DND-41 (cell line): ENCODE measurements around the gene LAMC1.

ENCODE experiments used
- ATAC-seq: fragments of 200-7000 bp; cut with Tn5 transposase; 3 replicates; pipeline ENCODE4 v1.9.1; 2021; ENCODE audit warnings: low read depth; ENCODE audit not compliant: insufficient read depth
- DNase-seq: peaks from one replicate; pipeline ENCODE4 v3.0.0-alpha.2; 2020
- H2AFZ ChIP-seq: 2 replicates; pipeline ENCODE4 v1.6.0; 2012; ENCODE audit warnings: low read depth, low read length
- H3K27ac ChIP-seq: 2 replicates; pipeline ENCODE4 v1.5.1; 2012; ENCODE audit warnings: low read length, inconsistent platforms
- H3K27me3 ChIP-seq: fragments of 200-600 bp; sonication (generic); 2 replicates; pipeline ENCODE4 v1.6.0; 2012; ENCODE audit warnings: low read length, mild to moderate bottlenecking, inconsistent platforms; ENCODE audit not compliant: insufficient read depth, poor library complexity
- H3K36me3 ChIP-seq: 2 replicates; pipeline ENCODE4 v1.5.1; 2012; ENCODE audit warnings: low read length, inconsistent platforms; ENCODE audit not compliant: insufficient read depth
- H3K4me1 ChIP-seq: 2 replicates; pipeline ENCODE4 v1.5.1; 2012; ENCODE audit warnings: mild to moderate bottlenecking, low read length; ENCODE audit not compliant: insufficient read depth
- H3K4me2 ChIP-seq: 2 replicates; pipeline ENCODE4 v1.6.0; 2012; ENCODE audit warnings: mild to moderate bottlenecking, moderate library complexity, low read length, inconsistent platforms; ENCODE audit not compliant: insufficient read depth
- H3K4me3 ChIP-seq, 2 experiments: fragments of 200-600 bp in 1 of 2; shearing (Covaris generic) in 1 of 2; 2 replicates each; pipeline ENCODE4 v1.5.1; 2012 to 2016; ENCODE audit warnings: inconsistent platforms in 2 of 2, low read length in 2 of 2, mild to moderate bottlenecking in 2 of 2, low read depth in 1 of 2, moderate library complexity in 1 of 2
- H3K79me2 ChIP-seq: 2 replicates; pipeline ENCODE4 v1.6.0; 2012; ENCODE audit warnings: low read length, inconsistent platforms; ENCODE audit not compliant: insufficient read depth
- H3K9ac ChIP-seq: 2 replicates; pipeline ENCODE4 v1.6.0; 2012; ENCODE audit warnings: low read depth, mild to moderate bottlenecking, inconsistent platforms, low read length, moderate library complexity
- H3K9me3 ChIP-seq: 2 replicates; pipeline ENCODE4 v1.5.1; 2012; ENCODE audit warnings: low read length, moderate library complexity, mild to moderate bottlenecking, inconsistent platforms; ENCODE audit not compliant: insufficient read depth, severe bottlenecking
- H4K20me1 ChIP-seq: 2 replicates; pipeline ENCODE4 v1.6.0; 2012; ENCODE audit warnings: low read length; ENCODE audit not compliant: insufficient read depth
- EZH2 ChIP-seq: IDR thresholded peaks from 3 replicates; pipeline ENCODE4 v1.6.1; 2012; ENCODE audit warnings: borderline replicate concordance, low read depth, mild to moderate bottlenecking, moderate library complexity, low read length, inconsistent platforms; ENCODE audit not compliant: severe bottlenecking
- TF ChIP-seq, protein P1 (sequence below): IDR thresholded peaks from 2 replicates; pipeline ENCODE4 v1.5.1; 2012; ENCODE audit warnings: borderline replicate concordance, low read length, moderate library complexity, mild to moderate bottlenecking; ENCODE audit not compliant: poor library complexity, severe bottlenecking; ENCODE audit errors: extremely low read depth

Gene LAMC1

DNA sequence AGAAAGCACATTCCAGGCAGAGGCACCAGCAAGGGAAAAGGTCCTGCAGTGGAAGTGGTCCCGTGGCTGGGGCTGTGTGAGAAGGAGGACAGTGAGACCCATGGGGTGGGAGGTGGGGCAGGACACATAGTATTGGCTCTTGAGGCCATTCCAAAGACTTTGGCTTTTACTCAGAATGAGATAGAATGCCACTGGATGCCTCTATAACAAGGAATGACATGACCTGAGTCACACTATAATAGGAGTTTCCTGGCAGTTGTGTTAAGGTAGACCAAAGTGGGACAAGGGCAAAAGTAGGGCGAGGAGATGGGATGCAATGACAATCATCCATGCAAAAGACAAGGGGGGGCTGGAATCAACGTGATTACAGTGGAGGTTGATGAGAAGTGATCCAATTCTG, 138.2 kb downstream of the LAMC1 start:
- Histone ChIP-seq H3K9ac (no peak overlapping the region), H2AFZ (no peak overlapping the region), H3K4me2 (no peak overlapping the region), H3K9me3 (no peaks in the 10 kb centered on the region), H3K4me1 (no peaks in the 10 kb centered on the region), H3K27ac (no peak overlapping the region), H3K79me2 (no peaks in the 10 kb centered on the region), H3K27me3 (no peaks in the 10 kb centered on the region), H3K36me3 (no peaks in the 10 kb centered on the region), H3K4me3 (no peak overlapping the region), H4K20me1 (no peaks in the 10 kb centered on the region)
- TF ChIP-seq, protein P1, sequence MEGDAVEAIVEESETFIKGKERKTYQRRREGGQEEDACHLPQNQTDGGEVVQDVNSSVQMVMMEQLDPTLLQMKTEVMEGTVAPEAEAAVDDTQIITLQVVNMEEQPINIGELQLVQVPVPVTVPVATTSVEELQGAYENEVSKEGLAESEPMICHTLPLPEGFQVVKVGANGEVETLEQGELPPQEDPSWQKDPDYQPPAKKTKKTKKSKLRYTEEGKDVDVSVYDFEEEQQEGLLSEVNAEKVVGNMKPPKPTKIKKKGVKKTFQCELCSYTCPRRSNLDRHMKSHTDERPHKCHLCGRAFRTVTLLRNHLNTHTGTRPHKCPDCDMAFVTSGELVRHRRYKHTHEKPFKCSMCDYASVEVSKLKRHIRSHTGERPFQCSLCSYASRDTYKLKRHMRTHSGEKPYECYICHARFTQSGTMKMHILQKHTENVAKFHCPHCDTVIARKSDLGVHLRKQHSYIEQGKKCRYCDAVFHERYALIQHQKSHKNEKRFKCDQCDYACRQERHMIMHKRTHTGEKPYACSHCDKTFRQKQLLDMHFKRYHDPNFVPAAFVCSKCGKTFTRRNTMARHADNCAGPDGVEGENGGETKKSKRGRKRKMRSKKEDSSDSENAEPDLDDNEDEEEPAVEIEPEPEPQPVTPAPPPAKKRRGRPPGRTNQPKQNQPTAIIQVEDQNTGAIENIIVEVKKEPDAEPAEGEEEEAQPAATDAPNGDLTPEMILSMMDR, result no peak
- no peak for TF ChIP-seq EZH2
- no peak for ATAC-seq
- DNase-seq, result no peak

DNA sequence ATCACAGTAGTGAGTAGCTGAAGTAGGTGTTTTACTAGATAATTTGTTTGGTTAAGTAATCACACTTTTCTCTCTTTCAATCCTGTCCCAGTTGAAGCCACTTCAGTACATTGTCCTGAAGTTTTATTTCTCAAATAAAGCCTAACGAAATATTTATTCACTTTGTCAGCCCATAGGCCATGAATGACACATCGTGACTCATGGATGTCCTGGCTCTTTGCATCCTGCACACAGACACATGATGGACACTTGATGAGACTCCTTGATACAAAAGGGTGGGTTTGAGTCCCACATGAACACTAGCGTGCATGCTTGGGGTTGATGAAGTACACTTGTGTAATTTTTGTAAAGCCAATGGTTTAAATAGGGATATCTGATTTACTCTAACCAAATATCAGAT, 140.1 kb downstream of the LAMC1 start:
- no peaks in the 10 kb centered on the region for H3K27me3 ChIP-seq
- H4K20me1 ChIP-seq, result no peaks in the 10 kb centered on the region
- H3K9me3 ChIP-seq, result no peaks in the 10 kb centered on the region
- no peaks in the 10 kb centered on the region for H3K4me1 ChIP-seq
- H3K79me2 ChIP-seq, result no peaks in the 10 kb centered on the region
- no peak overlapping the region for H2AFZ ChIP-seq
- no peak overlapping the region for H3K4me2 ChIP-seq
- TF ChIP-seq EZH2, result no peak
- TF ChIP-seq, protein P1, result no peak
- DNase-seq (no peak), ATAC-seq (no peak)
- H3K27ac ChIP-seq, result no peak overlapping the region
- H3K36me3 ChIP-seq, result no peaks in the 10 kb centered on the region
- no peak overlapping the region for H3K4me3 ChIP-seq
- no peak overlapping the region for H3K9ac ChIP-seq

DNA sequence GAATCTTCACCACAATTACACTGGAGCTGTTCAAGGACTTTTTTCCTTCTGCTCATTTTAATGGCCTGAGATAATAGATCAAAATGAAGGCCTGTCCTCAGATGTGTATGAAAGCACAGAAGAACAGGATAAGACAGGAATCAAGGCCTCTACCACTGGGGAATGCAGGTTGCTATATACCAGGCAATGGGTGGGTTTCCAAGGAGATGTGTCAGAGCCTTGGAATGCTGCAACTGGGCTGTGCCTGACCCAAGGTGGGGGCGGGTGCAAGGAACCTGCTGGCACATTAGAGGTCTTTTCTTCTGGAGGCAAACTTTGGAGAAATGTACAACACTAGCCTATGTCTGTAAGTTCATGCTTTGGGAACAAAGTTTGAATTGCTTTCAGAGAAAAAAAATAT, 141.1 kb downstream of the LAMC1 start:
- Histone ChIP-seq H3K4me3 (no peak overlapping the region), H3K36me3 (no peaks in the 10 kb centered on the region), H4K20me1 (no peaks in the 10 kb centered on the region), H3K27ac (no peak overlapping the region), H3K4me1 (no peaks in the 10 kb centered on the region), H2AFZ (no peak overlapping the region), H3K79me2 (no peaks in the 10 kb centered on the region), H3K27me3 (no peaks in the 10 kb centered on the region), H3K9ac (no peak overlapping the region), H3K9me3 (no peaks in the 10 kb centered on the region), H3K4me2 (no peak overlapping the region)
- DNase-seq (no peak), ATAC-seq (no peak)
- TF ChIP-seq EZH2, result no peak
- TF ChIP-seq, protein P1, result no peak

DNA sequence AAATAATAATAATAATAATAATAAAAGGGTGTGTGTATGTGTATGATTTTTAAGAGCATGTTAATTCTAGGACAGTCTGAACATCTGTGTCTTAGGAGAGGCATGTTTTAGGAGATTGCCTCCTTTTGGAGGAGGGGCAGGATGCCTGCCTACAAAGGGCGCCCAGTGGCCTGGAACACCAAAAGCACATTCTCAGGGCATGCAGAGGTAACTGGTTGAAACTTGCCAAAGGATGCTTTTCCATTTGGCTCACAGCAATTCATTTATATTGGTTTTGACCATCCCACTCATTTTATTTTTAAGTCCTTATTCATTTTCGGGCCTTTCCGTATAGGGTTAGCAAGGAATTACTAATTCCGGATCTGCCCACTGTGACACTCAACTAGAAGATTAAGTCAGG, 141.7 kb downstream of the LAMC1 start:
- no peak overlapping the region for H3K9ac ChIP-seq
- no peaks in the 10 kb centered on the region for H3K4me1 ChIP-seq
- H3K27ac ChIP-seq, result no peak overlapping the region
- DNase-seq (no peak), ATAC-seq (no peak)
- H2AFZ ChIP-seq, result no peak overlapping the region
- no peaks in the 10 kb centered on the region for H3K27me3 ChIP-seq
- H3K79me2 ChIP-seq, result no peaks in the 10 kb centered on the region
- no peaks in the 10 kb centered on the region for H3K36me3 ChIP-seq
- no peaks in the 10 kb centered on the region for H3K9me3 ChIP-seq
- H3K4me3 ChIP-seq, result no peak overlapping the region
- no peak for TF ChIP-seq EZH2
- TF ChIP-seq, protein P1, result no peak
- no peaks in the 10 kb centered on the region for H4K20me1 ChIP-seq
- no peak overlapping the region for H3K4me2 ChIP-seq
